C4-2B (cell line): ENCODE measurements around the gene TTLL10.

ENCODE experiments used
- H3K27ac ChIP-seq: fragments of 450-650 bp; 2 replicates; pipeline ENCODE4 v1.5.1; 2017
- ZFX ChIP-seq: fragments of 450-650 bp; IDR thresholded peaks from 2 replicates; pipeline ENCODE4 v1.6.1; 2017
- TF ChIP-seq, protein P1 (sequence below): fragments of 450-650 bp; conservative IDR thresholded peaks from 2 replicates; pipeline ENCODE4 v1.5.1; 2017; ENCODE audit warnings: mild to moderate bottlenecking

Gene TTLL10

GRCh38 chr1:1129381-1129821, 44.3 kb upstream of the TTLL10 start:
- no peak overlapping the region for H3K27ac ChIP-seq
- TF ChIP-seq ZFX: no peak
- TF ChIP-seq, protein P1, sequence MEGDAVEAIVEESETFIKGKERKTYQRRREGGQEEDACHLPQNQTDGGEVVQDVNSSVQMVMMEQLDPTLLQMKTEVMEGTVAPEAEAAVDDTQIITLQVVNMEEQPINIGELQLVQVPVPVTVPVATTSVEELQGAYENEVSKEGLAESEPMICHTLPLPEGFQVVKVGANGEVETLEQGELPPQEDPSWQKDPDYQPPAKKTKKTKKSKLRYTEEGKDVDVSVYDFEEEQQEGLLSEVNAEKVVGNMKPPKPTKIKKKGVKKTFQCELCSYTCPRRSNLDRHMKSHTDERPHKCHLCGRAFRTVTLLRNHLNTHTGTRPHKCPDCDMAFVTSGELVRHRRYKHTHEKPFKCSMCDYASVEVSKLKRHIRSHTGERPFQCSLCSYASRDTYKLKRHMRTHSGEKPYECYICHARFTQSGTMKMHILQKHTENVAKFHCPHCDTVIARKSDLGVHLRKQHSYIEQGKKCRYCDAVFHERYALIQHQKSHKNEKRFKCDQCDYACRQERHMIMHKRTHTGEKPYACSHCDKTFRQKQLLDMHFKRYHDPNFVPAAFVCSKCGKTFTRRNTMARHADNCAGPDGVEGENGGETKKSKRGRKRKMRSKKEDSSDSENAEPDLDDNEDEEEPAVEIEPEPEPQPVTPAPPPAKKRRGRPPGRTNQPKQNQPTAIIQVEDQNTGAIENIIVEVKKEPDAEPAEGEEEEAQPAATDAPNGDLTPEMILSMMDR: no peak

GRCh38 chr1:1130206-1131120, 43.2 kb upstream of the TTLL10 start:
- no peak overlapping the region for H3K27ac ChIP-seq
- no peak for TF ChIP-seq ZFX
- TF ChIP-seq, protein P1: no peak

GRCh38 chr1:1132042-1132950, 41.4 kb upstream of the TTLL10 start:
- TF ChIP-seq ZFX: peak; percentile 57; the same call in 1 of the 2 replicates
- TF ChIP-seq, protein P1: no peak
- peak overlapping the region; percentile 71 for H3K27ac ChIP-seq

DNA sequence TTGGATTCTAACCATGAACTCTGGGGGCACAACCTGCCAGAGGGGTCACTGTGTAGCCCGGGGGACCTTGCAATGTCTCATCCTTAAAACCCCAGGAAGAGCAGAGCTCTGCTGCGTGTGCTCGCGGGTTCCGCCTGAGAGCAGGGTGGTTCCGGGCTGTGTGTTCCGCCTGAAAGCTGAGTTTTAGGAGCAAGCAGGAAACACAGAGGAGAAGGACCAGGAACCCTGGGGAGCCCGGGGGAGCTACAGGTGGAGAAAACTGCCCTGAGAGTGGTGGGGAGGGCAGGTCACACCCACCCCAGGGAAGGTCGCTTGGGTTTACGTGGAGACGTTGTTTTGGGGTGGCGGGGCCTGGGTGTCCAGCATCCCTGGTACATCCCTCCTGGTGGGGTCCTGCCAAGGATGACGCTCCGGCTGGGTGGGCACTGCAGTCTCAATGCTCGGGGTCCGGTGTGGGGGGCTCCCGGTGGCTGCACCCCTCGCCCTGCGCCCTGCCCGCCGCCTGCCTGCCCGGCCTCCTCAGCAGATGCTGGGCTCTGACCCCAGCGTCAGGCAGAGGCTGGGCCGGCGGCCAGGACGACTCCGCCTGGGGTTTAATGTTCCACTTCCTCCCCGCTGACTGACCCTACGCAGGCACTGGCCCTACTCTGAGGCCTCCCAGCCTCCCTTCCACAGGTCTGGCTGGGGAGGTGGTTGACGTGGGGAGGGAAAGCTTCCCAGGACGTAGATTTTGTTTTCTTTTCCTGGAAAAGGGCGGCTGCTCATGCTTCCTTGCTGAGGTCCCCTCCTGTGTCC, 40.5 kb upstream of the TTLL10 start:
- TF ChIP-seq ZFX: peak; percentile 2; the same call in 1 of the 2 replicates
- TF ChIP-seq, protein P1: no peak
- H3K27ac ChIP-seq: peak overlapping the region; percentile 71

DNA sequence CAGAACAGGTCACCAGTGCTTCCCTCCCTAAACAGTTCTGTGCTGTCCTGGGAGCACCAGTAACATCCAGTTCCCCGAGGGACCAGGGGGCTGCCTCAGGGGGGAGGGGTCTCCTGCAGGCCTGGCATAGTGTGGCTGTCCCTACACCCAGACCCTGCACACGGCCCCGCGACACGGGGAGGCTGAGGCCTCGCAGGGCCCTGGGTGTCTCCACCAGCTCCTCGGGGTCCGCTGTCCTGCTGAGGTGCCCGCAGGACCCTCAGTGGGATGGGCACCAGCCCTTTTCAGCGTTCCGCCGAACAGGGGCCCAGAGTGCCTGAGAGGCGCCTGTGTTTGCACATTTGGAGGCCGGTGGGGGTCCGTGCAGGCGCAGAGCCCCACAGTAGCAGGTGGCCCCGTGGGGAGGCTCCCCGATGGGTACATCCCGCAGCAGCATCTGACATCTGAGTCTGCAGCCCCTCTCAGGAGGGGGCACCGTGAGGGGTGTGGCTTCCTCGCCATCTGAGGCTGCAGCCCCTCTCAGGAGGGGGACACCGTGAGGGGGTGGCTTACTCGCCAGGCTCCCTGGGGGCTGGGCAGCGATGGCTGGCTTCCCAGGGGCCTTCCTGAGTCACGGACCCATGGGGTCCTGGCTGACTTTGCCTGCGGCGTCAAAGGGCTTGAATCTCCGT, 39.2 kb upstream of the TTLL10 start:
- TF ChIP-seq, protein P1: no peak
- TF ChIP-seq ZFX: no peak
- H3K27ac ChIP-seq: no peak overlapping the region

- TF ChIP-seq, protein P1: no peak
- TF ChIP-seq ZFX: no peak
- H3K27ac ChIP-seq: no peak overlapping the region
Measured at GRCh38 chr1:1135339-1136136, 38.1 kb upstream of the TTLL10 start.
